Adrenal gland (tissue), 5 donors: Measurements from ENCODE around the gene THRAP3.

Experiments used
- POLR2A ChIP-seq, 2 donors: fragments of 450-650 bp; IDR thresholded peaks; one replicate each; pipeline ENCODE4 v1.6.1; 2017; ENCODE audit warnings: antibody characterized with exemption in 2 of 2, mild to moderate bottlenecking in 2 of 2, moderate library complexity in 1 of 2
- TF ChIP-seq, protein P1 (sequence below), 6 experiments: fragments of 450-650 bp in 4 of 6; fragments of 200-600 bp in 2 of 6; sonication (generic) in 1 of 6; IDR thresholded peaks; 1 replicate in 5 of 6; 2 replicates in 1 of 6; pipeline versions ENCODE4 v1.5.1 to v1.8.0; 2016 to 2021; ENCODE audit warnings: antibody characterized with exemption in 6 of 6, mild to moderate bottlenecking in 2 of 6, moderate library complexity in 1 of 6
- donor health status: DM: no; HTN: no; CAD: no.

- TF ChIP-seq, protein P1, sequence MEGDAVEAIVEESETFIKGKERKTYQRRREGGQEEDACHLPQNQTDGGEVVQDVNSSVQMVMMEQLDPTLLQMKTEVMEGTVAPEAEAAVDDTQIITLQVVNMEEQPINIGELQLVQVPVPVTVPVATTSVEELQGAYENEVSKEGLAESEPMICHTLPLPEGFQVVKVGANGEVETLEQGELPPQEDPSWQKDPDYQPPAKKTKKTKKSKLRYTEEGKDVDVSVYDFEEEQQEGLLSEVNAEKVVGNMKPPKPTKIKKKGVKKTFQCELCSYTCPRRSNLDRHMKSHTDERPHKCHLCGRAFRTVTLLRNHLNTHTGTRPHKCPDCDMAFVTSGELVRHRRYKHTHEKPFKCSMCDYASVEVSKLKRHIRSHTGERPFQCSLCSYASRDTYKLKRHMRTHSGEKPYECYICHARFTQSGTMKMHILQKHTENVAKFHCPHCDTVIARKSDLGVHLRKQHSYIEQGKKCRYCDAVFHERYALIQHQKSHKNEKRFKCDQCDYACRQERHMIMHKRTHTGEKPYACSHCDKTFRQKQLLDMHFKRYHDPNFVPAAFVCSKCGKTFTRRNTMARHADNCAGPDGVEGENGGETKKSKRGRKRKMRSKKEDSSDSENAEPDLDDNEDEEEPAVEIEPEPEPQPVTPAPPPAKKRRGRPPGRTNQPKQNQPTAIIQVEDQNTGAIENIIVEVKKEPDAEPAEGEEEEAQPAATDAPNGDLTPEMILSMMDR (IDR thresholded peaks at IDR 0.05) = no peak
- no peak for TF ChIP-seq POLR2A (IDR thresholded peaks at IDR 0.05)
Observed at GRCh38 chr1:36343651-36344394, 119.6 kb downstream of the THRAP3 start.
